Measurements from ENCODE around the gene ZNF598. TPM values are rescaled to one million over a fixed set of nuclear protein-coding genes. Genes with fewer than 3 reads are reported as not detected.

The ZNF598 gene
- total RNA-seq, 1 experiment from 2014 or later = 57.4 TPM

- TF ChIP-seq REST (IDR thresholded peaks at IDR 0.05; ENCODE audit: low read depth) (no peak), EZH2phosphoT487 (IDR thresholded peaks at IDR 0.05; ENCODE audit: borderline replicate concordance) (no peak), SP1 (IDR thresholded peaks at IDR 0.05; ENCODE audit: low read depth) (no peak), POLR2A (IDR thresholded peaks at IDR 0.05; ENCODE audit: borderline replicate concordance, extremely low read depth, insufficient read depth, insufficient read length) (no peak), YY1 (IDR thresholded peaks at IDR 0.05; ENCODE audit: extremely low read depth, insufficient replicate concordance, low read depth, low read length) (no peak), RAD21 (IDR thresholded peaks at IDR 0.05; ENCODE audit: low read depth) (no peak)
Measured at GRCh38 chr16:1950047-1950446, 59.6 kb downstream of the ZNF598 start (continued).

GRCh38 chr16:1949507-1949906 is 60.1 kb downstream of the ZNF598 start:
- H3K27ac ChIP-seq (ENCODE audit: low read depth, low read length) = no peak overlapping the region
- TF ChIP-seq TCF7L2 (IDR thresholded peaks at IDR 0.05; ENCODE audit: borderline replicate concordance, extremely low read depth, insufficient read depth, insufficient read length) = no peak
- TF ChIP-seq SP1 (IDR thresholded peaks at IDR 0.05; ENCODE audit: low read depth) = no peak
- no peak for TF ChIP-seq ATF3 (IDR thresholded peaks at IDR 0.05)
- TF ChIP-seq POLR2A (IDR thresholded peaks at IDR 0.05; ENCODE audit: borderline replicate concordance, extremely low read depth, insufficient read depth, insufficient read length) = no peak
- TF ChIP-seq ZFX (IDR thresholded peaks at IDR 0.05) = no peak
- TF ChIP-seq ELF1 (IDR thresholded peaks at IDR 0.05; ENCODE audit: borderline replicate concordance, low read depth) = no peak
- no peak for TF ChIP-seq EGR1 (IDR thresholded peaks at IDR 0.05; ENCODE audit: low read depth)
- no peak for TF ChIP-seq FOSL1 (IDR thresholded peaks at IDR 0.05; ENCODE audit: low read depth)
- TF ChIP-seq CBX3 (IDR thresholded peaks at IDR 0.05; ENCODE audit: low read depth) = no peak
- TF ChIP-seq MAX (IDR thresholded peaks at IDR 0.05) = no peak
- TF ChIP-seq REST (IDR thresholded peaks at IDR 0.05; ENCODE audit: low read depth) = no peak
- TF ChIP-seq JUND (IDR thresholded peaks at IDR 0.05) = no peak
- no peak for TF ChIP-seq YY1 (IDR thresholded peaks at IDR 0.05; ENCODE audit: extremely low read depth, insufficient replicate concordance, low read depth, low read length)
- TF ChIP-seq EZH2 (IDR thresholded peaks at IDR 0.05) = no peak
- no peak for TF ChIP-seq ZNF274 (IDR thresholded peaks at IDR 0.05; ENCODE audit: low read depth, low read length)
- no peak for TF ChIP-seq CEBPB (IDR thresholded peaks at IDR 0.05; ENCODE audit: low read depth)
- no peak for TF ChIP-seq SRF (IDR thresholded peaks at IDR 0.05; ENCODE audit: low read depth)

More at GRCh38 chr16:1949507-1949906, 60.1 kb downstream of the ZNF598 start:
- Histone ChIP-seq H3K79me2 (ENCODE audit: insufficient read depth, low read length) (no peaks in the 10 kb centered on the region), H3K4me1 (ENCODE audit: control insufficient read depth in 1 of 2, insufficient read depth in 2 of 2, low read length in 2 of 2) (peaks cover 0 to 2% of the 10 kb centered on the region in 2 experiments; a peak in 3 of 4 replicates), H3K4me2 (ENCODE audit: low read length) (no peak overlapping the region), H2AFZ (ENCODE audit: low read depth, low read length, poor library complexity, severe bottlenecking) (no peak overlapping the region), H3K27me3 (ENCODE audit: insufficient read depth, low read length) (no peaks in the 10 kb centered on the region), H3K4me3 (replicated peaks in 1 of 2; ENCODE audit: low read depth in 1 of 2, low read length in 2 of 2) (no peak overlapping the region), H3K36me3 (ENCODE audit: control insufficient read depth in 1 of 2, insufficient read depth in 2 of 2, low read length in 2 of 2) (no peaks in the 10 kb centered on the region), H3K9me3 (ENCODE audit: control insufficient read depth in 1 of 2, insufficient read depth in 1 of 2, low read depth in 1 of 2, low read length in 2 of 2) (no peaks in the 10 kb centered on the region), H4K20me1 (ENCODE audit: insufficient read depth) (no peaks in the 10 kb centered on the region), H3K9me2 (ENCODE audit: insufficient read depth) (no peaks in the 10 kb centered on the region), H3K9ac (ENCODE audit: low read length) (no peak overlapping the region)
- BruUV-seq (replicated peaks) = no TSS peak
- POLR2A ChIA-PET = interaction anchor here (1.0 to 1.1 kb wide), 2 partner anchors 15 kb away, joined by 3 to 4 read pairs; partner anchors contain the start of gene RPS2
- intact Hi-C loops (cut with micrococcal nuclease) = no loop called here
- no peak for ATAC-seq
- no peak for DNase-seq (ENCODE audit: low read depth, low spot score)
- RAD21 ChIA-PET (ENCODE audit: low non-redundant PET in 1 of 2, low total read pairs in 2 of 2, uncharacterized antibody in 2 of 2, unreplicated experiment in 2 of 2) = no interaction called here
- CTCF ChIA-PET = interaction anchor here (0.6 kb wide), 1 partner anchor 137 kb away, joined by 3 read pairs; no protein-coding TSS in a partner anchor
